HFF-Myc (cell line): ENCODE results near the gene UHRF1.

ENCODE experiments used
- DNase-seq: peaks from one replicate; pipeline ENCODE4 v3.0.0-alpha.2; 2011; ENCODE audit warnings: low read depth; ENCODE audit errors: extremely low read depth
- H3K4me3 ChIP-seq: replicated peaks from 2 replicates; pipeline ENCODE4 v1.5.1; 2011; ENCODE audit warnings: low read depth, mild to moderate bottlenecking, control low read depth, low read length
- TF ChIP-seq, protein P1 (sequence below): IDR thresholded peaks from 2 replicates; pipeline ENCODE4 v1.5.1; 2012; ENCODE audit warnings: mild to moderate bottlenecking, low read depth, low read length, control low read depth; ENCODE audit errors: missing control alignments

UHRF1 gene

DNA sequence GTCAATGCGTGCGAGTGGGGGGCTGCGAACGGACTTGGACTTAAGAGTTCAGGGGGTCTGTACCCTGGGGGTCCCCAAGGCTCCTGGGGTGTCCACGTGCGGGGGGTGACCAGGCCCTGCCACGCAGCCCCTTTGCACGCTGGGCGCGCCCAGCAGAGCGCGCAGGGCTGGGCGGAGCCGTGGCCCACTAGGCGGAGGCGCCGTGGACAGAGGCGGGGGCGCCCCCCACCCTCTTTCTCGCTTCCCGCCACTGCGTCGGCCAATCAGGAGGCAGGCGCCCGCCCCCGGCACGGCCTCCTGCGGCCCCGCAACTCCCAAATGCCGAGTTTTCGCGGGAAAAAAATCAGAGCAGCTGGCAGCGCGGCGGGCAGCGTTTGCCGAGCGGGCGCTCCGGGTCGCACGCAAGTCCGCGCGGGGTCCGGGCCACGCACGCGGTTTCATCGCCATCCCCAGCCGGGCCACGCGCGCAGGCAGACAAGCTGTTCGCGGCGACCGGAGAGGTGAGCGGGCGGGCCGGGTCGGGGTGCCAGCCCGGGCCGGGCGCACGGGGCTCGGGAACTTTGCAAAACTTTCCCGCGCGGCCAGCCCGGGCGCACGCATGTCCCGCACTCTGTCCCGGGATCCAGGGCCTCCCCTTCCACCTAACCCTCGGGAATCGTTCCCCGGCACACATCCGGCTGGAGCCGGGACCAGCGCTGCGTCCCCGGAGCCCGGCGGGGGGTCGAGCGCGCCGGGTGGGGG is at the start of gene UHRF1:
TSS of gene UHRF1 (plus strand) at position 346 of the 741 bp plus-strand sequence. CDS start 1,385 bp downstream, outside the sequence.
- H3K4me3 ChIP-seq, result peak within 1 kb of the TSS; percentile 64
- TF ChIP-seq, protein P1, sequence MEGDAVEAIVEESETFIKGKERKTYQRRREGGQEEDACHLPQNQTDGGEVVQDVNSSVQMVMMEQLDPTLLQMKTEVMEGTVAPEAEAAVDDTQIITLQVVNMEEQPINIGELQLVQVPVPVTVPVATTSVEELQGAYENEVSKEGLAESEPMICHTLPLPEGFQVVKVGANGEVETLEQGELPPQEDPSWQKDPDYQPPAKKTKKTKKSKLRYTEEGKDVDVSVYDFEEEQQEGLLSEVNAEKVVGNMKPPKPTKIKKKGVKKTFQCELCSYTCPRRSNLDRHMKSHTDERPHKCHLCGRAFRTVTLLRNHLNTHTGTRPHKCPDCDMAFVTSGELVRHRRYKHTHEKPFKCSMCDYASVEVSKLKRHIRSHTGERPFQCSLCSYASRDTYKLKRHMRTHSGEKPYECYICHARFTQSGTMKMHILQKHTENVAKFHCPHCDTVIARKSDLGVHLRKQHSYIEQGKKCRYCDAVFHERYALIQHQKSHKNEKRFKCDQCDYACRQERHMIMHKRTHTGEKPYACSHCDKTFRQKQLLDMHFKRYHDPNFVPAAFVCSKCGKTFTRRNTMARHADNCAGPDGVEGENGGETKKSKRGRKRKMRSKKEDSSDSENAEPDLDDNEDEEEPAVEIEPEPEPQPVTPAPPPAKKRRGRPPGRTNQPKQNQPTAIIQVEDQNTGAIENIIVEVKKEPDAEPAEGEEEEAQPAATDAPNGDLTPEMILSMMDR, result no peak
- no peak for DNase-seq

DNA sequence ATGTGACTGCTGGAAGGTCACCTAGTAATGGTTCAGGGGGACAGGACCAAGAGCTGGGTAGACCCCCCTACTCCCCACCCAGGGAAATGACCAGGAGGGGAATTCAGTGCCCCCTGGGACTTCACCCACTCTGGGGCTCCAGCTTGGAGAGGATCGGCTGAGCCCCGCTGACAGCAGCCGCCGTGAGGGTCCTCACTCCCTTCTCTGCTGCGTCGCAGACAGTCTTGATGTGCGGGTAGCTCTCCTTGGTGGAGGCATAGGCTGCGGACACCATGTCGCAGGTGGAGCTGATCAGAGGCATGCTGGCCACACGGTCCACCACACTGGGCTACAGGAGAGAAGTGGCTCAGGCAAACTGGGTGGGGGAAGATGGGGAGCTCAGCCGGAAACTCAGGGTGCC is 49.6 kb upstream of the UHRF1 start:
- no peak for DNase-seq
- no peak overlapping the region for H3K4me3 ChIP-seq
- TF ChIP-seq, protein P1, result no peak

DNA sequence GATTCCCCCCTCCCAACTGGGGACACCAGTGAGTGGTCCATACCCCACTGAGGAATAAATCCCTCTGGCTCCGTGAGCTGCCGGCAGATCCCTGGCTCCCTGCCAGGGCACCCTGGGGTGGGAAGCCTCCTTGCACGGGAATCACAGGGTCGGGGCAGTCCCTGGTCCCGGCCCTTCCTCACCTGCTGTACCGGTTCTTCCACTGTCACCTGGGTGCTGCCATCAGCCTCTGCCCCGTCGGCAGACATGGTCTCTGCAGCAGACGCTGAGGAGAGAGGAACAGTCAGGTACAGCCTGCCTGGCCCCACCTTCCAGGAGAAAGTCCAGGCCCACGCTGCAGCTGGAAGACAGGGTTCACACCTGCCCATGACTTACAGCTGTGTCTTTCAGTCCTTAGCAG is 48.2 kb upstream of the UHRF1 start:
- TF ChIP-seq, protein P1, result no peak
- H3K4me3 ChIP-seq, result no peak overlapping the region
- DNase-seq, result no peak

DNA sequence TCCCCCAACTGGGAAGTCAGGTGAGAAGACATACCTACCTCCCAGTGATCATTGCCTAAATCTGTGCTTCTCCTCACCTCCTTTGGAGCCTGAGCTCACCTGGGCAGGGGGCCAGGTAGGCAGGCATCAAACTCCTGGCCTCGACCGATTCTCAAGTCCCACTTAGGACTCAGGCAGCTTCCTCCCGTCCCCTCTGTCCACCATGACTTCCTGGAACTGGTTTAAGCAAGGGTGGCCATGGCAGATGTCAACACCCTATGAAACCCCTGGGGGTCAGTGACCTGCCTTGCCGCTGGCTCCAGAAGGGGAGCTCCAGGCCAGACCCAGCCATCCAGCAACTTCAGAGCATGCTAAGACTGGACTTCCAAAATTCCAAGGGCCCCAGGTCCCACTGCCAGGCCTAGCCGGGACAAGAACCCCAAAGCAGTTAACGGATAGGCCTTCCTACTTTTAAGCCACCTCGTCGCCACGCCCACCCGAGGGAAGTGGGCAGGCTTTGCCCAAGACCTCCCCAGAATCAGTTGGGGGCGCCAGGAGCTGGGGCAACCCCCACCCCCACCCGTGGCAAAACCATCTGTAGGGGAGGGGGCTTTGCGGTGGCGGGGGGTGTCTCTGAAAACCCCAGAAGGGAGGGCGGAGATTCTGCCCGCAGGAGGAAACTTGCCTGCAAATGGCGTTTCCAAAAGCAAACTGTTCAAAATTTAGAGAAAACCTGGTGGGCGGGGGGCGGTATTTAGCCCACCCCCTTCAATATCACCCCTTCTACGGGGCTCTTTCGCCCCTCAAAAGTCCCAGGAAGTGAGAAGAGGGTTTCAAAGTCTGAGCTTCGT is 42.5 kb upstream of the UHRF1 start:
- TF ChIP-seq, protein P1, result no peak
- no peak for DNase-seq
- peak overlapping the region; percentile 67 for H3K4me3 ChIP-seq

DNA sequence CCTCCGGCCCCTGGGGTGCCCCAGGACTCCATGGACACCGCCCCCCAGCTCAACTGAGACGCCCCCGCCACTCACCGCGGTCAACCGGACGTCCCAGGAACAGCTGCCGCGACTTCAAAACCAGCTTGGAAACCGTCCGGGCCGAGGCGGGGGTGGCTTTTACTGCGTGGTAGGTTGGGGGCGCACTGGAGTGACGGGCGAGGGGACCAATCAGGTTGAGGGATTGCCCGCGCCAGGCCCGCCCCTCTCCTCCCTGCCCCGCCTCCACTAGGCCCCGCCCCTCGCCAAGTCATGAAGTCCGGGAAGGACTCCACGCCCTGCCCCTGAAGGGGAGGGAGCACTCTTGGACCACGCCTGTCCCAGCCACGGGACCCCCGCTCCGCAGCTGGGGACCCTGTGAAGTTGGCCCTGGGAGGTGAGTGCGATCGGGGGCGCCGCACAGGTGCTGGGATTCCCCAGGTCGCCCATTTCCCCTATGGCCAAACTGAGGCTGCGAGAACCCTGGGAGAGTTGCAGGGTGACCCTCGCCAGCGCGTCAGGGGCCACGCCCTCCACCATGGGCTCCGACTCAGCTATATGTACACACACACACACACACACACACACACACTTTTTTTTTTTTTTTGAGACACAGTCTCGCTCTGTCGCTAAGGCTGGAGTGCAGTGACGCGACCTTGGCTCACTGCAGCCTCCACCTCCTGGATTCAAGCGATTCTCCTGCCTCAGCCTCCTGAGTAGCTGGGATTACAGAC is 41.6 kb upstream of the UHRF1 start, which contains the start of gene PLIN3:
TSS of gene PLIN3 (minus strand) at position 134 of the 752 bp plus-strand sequence. CDS start 6,273 bp downstream, outside the sequence.
- TF ChIP-seq, protein P1, result no peak
- H3K4me3 ChIP-seq, result peak within 1 kb of the TSS; percentile 67
- DNase-seq, result peak; percentile 82

DNA sequence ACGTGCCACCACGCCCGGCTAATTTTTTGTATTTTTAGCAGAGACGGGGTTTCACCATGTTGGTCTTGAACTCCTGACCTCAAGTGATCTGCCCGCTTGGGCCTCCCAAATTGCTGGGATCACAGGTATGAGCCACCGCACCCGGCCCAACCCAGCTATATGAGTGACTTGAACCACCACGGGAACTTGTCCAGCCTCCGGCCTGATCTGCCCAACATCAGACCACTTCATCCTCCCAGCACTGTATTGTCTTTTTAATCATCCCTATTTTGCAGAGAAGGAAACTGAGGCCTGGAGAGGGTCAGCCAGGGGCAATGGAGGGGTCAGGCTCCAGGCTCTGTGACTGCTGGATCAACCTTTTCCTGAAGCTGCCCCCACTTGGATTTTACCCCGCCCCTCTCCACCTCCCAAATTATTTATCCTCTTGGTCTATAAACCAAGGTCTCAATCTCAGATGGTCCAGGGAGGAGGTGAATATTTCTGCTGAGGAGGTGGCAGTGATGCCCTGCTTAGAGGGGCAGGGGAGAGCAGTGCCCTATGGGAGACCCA is 40.9 kb upstream of the UHRF1 start:
- no peak overlapping the region for H3K4me3 ChIP-seq
- TF ChIP-seq, protein P1, result no peak
- DNase-seq, result no peak
